ENCODE data around the gene MTHFD2L.
"Not testable (repeated sequence)": the region's sequence is repeated elsewhere in the genome, so short reads cannot be mapped to it uniquely, and the experiment has no call there.

Gene MTHFD2L

GRCh38 chr4:74132188-74132587 lies 25.7 kb upstream of the MTHFD2L start:
- DNase-seq (ENCODE audit: low read depth in 2 of 2, low spot score in 1 of 2) = not testable (repeated sequence)

GRCh38 chr4:74132944-74133343 lies 25.0 kb upstream of the MTHFD2L start:
- DNase-seq (ENCODE audit: low read depth in 2 of 2, low spot score in 1 of 2) = no peak

GRCh38 chr4:74133786-74134499 lies 24.0 kb upstream of the MTHFD2L start:
- no peak for DNase-seq (ENCODE audit: low read depth in 2 of 2, low spot score in 1 of 2)

DNA sequence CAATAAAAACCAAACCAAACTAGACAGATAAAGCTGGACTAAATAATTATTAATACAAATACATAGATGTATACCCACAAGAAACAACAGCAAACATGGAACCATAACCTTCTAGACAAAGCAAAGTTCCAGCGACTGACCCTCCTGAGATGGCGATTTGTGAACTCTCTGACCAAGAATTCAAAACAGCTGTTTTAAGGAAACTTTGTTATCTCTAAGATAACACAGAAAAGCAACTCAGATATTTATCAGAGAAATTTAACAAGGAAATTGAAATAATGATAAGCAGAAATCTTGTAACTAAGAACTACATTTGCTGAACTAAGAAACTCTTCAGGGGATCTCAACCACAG lies 23.4 kb upstream of the MTHFD2L start:
- no peak for DNase-seq (ENCODE audit: low read depth in 2 of 2, low spot score in 1 of 2)

DNA sequence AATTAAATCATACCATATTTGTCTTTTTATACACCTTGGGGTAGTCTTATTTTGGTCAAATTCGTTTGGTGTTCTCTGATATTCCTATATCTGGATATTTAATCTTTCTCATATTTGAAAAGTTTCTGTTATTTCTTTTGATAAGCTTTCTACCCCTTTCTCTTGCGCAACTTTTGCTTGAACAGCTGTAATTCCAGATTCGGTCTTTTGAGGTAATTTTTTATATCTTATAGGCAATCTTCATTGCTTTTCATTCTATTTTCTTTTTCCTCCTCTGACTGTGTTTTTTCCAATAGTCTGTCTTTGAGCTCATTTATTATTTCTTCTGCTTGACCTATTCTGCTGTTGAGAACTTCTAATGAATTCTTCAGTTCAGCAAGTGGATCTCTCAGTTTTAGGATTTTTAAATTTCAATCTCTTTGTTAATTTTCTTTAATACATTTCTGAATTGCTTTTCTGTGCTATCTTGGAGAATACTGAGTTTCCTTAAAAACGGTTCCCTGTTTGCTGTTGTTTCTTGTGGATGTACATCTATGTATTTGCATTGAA lies 11.3 kb upstream of the MTHFD2L start:
- DNase-seq (ENCODE audit: low read depth in 2 of 2, low spot score in 1 of 2) = no peak

DNA sequence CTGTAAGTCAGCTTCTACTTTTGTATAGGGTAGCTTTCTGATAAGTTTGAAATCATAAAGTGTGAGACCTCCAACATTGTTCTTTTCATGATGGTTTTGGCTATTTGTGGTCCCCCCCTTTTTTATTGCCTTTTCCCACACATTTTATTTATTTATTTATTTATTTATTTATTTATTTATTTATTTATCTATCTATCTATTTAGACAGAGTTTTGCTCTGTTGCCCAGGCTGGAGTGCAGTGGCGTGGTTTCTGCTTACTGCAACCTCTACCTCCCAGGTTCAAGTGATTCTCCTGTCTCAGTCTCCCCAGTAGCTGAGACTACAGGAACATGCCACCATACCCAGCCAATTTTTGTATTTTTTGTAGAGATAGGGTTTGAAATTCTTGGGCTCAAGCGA lies 9.7 kb upstream of the MTHFD2L start:
- DNase-seq (ENCODE audit: low read depth in 2 of 2, low spot score in 1 of 2) = no peak

GRCh38 chr4:74152836-74153235 lies 5.1 kb upstream of the MTHFD2L start:
- DNase-seq (ENCODE audit: low read depth in 2 of 2, low spot score in 1 of 2) = no peak

DNA sequence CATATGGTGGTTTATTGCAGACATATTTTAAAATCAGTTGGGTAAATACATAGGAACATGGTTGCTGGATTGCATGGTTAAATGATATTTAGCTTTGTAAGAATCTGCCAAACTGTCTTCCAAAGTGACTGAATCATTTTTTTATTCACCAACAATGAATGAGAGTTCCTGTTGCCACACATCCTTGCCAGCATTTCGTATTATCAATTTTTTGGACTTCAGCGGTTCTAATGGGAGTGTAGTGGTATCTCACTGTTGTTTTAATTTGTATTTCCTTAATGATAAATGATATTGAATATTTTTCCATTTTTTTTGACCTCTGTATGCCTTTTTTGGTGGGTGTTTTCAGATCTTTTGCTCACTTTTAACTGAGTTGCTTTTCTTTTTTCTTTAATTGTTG lies 1.4 kb upstream of the MTHFD2L start:
- DNase-seq (ENCODE audit: low read depth in 2 of 2, low spot score in 1 of 2) = no peak

GRCh38 chr4:74157154-74157553 lies 764 bp upstream of the MTHFD2L start:
- DNase-seq (ENCODE audit: low read depth in 2 of 2, low spot score in 1 of 2) = no peak

DNA sequence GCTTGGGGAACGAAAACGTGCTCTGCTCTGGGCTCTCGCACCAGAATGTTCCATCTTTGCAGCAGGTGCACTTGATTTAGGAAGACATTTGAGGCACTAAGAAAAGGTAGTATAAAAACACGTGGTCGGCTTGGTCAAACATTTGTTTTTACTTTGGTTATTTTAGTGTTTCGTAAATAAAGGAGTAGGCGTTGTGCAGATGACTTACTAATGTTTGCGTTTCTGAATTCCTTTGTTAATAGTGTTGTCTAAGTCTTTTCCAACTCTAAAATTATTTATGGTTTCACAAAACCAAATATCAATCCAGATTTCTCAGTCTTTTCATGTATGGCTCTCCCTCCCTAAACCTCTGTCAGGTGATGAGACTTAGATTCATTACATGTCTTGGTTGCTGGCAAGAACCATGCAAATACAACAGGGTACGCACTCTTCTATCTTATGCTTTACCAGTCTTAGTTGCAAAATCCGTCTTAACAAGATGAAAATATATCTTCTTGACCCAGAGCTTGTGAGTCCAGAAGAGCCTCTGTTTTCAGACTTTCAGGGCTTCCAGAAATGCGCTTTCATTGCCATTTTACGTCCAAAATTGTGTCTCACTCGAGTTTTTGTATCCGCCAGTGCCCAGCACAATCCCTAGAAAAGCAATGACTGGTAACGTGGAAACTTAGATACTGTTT lies 686 bp downstream of the MTHFD2L start:
- DNase-seq (ENCODE audit: low read depth in 2 of 2, low spot score in 1 of 2) = no peak

DNA sequence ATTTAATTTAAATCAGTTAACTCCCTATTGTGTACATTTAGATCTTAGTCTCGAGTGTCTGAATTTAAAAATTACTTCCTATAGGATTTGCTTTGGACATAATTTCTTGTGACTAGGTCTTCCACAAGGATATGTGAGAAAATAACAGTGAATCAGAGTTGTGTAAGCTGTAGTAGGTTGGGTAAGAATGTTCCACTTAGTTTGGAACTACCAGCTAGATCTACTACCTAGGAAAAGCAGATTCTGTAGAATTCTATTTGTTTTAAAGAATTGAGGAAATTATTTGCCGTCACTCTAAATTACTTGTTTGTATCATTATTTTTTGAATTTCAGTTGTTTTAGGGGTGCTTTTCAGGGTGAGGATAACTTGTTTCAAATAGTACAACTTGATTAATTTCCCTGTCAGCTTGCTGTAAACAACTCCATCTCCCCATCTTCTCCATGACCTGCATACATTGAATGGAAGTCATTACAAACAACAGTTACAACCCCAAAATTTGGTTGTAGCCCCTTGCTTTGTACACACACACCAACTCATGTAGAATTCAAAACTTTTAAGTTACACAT lies 1.3 kb downstream of the MTHFD2L start:
- DNase-seq (ENCODE audit: low read depth in 2 of 2, low spot score in 1 of 2) = no peak

DNA sequence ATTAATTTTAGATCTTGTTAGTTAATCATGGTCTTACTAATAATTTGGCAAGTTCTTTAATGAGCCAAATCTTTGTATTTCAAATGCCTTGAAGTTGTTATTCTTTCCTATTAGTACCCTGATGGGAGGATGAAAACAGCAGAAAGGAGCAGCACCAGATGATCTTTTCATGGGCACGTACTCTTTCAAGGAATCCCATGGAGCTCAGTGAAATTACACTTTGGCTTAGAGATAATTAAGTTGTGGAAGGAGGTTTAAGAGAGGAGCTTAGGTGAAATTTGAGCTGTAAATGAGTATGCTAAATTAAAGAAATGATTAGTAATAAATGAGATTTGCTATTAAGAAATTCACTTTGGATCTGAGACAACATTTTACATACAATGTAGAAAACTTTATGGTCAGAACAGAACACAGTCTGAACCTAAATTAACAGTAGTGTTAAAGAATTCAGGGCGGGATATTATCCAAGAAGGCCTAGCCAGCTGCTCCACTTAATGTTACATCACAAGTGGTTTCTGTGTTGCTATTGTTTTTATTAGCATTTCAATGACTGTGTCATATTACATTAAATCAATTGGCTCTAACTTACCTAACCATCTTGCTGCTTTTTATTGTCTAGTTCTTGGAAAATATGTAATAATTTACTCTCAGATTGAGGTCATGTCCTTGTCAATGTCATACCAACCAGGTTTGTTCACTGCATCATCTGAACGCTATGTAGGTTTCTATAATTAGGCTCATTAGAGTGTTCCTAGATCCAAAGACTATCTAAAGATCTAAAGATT lies 3.9 kb downstream of the MTHFD2L start:
- DNase-seq (ENCODE audit: low read depth in 2 of 2, low spot score in 1 of 2) = no peak

- no peak for DNase-seq (ENCODE audit: low read depth in 2 of 2, low spot score in 1 of 2)
Measured at GRCh38 chr4:74166135-74166534, 8.2 kb downstream of the MTHFD2L start.

DNA sequence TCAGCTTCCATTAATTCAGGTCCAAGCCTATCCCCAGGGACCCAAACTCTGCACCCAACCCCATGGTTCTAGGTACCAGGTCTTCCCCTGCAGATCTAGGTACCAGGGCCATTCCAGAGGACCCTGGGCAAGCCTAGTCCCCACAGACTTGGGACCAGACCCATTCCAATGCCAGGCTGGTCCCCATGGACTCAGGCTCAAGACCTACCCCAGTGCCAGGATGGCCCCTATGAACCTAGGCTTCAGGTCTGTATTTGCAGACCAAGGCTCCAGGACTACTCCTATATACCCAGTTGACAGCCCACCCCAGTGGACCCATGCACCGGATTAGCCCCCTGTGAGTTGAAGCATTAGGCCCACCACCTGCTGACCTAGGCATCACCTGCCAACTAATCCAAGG lies 8.9 kb downstream of the MTHFD2L start:
- no peak for DNase-seq (ENCODE audit: low read depth in 2 of 2, low spot score in 1 of 2)

DNA sequence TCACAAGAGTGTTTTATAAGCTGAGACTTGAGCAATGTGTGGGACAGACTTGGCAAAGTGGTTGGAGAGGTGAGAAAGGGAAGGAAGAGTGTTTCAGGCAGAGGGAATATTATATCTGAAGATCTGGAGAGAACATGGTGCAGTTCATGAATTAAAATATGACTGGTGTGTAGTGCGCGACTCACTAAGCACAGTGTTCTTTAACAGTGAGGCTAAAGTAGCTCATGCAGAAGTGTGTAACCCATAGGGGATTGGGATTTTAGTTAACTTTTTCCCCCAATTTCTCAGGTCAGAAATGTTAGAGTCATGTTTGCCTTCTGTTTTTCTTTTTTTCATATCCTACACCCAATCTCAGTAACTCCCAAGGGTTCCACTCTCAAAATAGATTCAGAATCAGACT lies 9.7 kb downstream of the MTHFD2L start:
- DNase-seq (ENCODE audit: low read depth in 2 of 2, low spot score in 1 of 2) = no peak

GRCh38 chr4:74168841-74169240 lies 10.9 kb downstream of the MTHFD2L start:
- no peak for DNase-seq (ENCODE audit: low read depth in 2 of 2, low spot score in 1 of 2)

DNA sequence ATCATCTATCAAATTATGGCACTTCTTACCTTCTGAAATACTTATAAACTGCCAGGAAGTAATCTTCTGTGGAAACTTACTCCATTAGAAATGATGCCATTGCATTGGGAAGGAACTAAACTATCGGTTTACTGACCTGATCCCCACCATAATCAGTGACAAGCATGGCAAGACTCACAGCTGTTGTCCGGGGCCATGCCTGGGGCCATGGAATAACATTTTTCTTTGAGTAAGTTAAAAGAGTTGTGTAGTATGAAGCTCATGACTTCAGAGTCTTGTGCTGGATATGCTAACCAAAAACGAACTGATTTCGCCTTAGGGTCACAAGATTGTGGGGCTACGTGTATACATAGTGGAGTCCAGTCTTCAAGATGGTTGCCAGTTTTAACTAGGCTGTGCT lies 15.4 kb downstream of the MTHFD2L start:
- no peak for DNase-seq (ENCODE audit: low read depth in 2 of 2, low spot score in 1 of 2)

DNA sequence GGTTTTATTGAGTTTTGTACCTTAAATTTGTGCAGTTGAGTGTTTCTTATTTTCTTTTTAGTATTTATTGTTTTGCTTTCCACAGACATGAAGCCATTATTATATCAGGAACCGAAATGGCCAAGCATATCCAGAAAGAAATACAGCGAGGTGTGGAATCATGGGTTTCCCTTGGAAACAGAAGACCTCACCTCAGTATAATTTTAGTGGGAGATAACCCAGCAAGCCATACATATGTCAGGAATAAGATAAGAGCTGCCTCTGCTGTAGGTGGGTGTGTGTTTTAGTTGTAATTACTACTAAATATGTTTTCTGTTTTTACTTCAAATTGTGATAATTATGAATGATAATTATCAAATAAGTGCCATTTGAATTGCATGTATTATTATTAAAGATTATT lies 16.5 kb downstream of the MTHFD2L start:
- DNase-seq (ENCODE audit: low read depth in 2 of 2, low spot score in 1 of 2) = no peak

GRCh38 chr4:74174941-74175340 lies 17.0 kb downstream of the MTHFD2L start:
- no peak for DNase-seq (ENCODE audit: low read depth in 2 of 2, low spot score in 1 of 2)

GRCh38 chr4:74175379-74175778 lies 17.5 kb downstream of the MTHFD2L start:
- DNase-seq (ENCODE audit: low read depth in 2 of 2, low spot score in 1 of 2) = no peak

DNA sequence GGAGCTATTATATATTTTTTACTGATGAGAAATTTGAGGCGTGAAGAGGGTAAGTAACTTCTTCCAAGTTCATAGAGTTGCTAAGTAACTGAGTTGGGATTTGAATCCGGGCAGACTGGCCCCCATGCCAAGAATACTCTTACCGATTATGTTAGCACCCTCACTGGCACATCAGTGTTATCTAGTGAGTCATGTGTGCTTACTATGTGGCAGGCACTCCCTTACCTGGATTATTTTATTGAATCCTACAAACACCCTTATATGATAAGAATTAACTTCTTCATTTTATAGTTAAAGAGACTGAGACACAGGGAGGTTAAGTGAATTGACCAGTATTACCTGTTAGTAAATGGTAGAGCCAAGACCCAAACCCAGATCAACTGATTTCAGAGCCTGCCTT lies 20.9 kb downstream of the MTHFD2L start:
- DNase-seq (ENCODE audit: low read depth in 2 of 2, low spot score in 1 of 2) = no peak

- no peak for DNase-seq (ENCODE audit: low read depth in 2 of 2, low spot score in 1 of 2)
Measured at GRCh38 chr4:74181219-74181618, 23.3 kb downstream of the MTHFD2L start.
